T-cell (primary cell): ENCODE data around the gene TMEM174. TPM values are rescaled to one million over a fixed set of nuclear protein-coding genes. Genes with fewer than 3 reads are reported as not detected.
A peak's percentile ranks its signal among the peaks of the same experiment; 100 is the strongest.

ENCODE experiments used
- ATAC-seq, 4 experiments: fragments of 200-7000 bp in 3 of 4; fragments of 150-1000 bp in 1 of 4; cut with Tn5 transposase; replicated peaks in 1 of 4; 1 replicate in 3 of 4; 2 replicates in 1 of 4; pipeline ENCODE4 v1.10.0; 2021; ENCODE audit warnings: moderate library complexity in 3 of 4, mild to moderate bottlenecking in 2 of 4, moderate number of reproducible peaks in 1 of 4
- CTCF ChIA-PET, 2 donors: fragments of 300-600 bp; sonication (Branson Sonifier 250); formaldehyde crosslinking; loops; one replicate each; lab custom pipeline; 2022; ENCODE audit warnings: antibody characterized with exemption in 2 of 2; lab: Charles Lee
- POLR2A ChIA-PET, 2 donors: fragments of 300-600 bp; sonication (Branson Sonifier 250); formaldehyde crosslinking; loops; one replicate each; lab custom pipeline; 2022; ENCODE audit warnings: antibody characterized with exemption in 2 of 2; lab: Charles Lee
- DNase-seq, 35 experiments: peaks; one replicate each; pipeline versions ENCODE4 v3.0.0 to v3.0.0-alpha.2; 2013 to 2023
- H3K27ac ChIP-seq: one replicate; pipeline ENCODE4 v1.5.1; 2013; ENCODE audit warnings: low read length
- H3K27me3 ChIP-seq, 2 experiments: replicated peaks in 1 of 2; 1 replicate in 1 of 2; 2 replicates in 1 of 2; pipeline versions ENCODE4 v1.6.1 to v1.7.0; 2013; ENCODE audit warnings: low read length in 1 of 2, mixed read lengths in 1 of 2; ENCODE audit not compliant: control insufficient read depth in 2 of 2, insufficient read depth in 2 of 2; ENCODE audit errors: extremely low read depth in 1 of 2
- H3K36me3 ChIP-seq, 2 donors: 1 replicate in 1 of 2; 2 replicates in 1 of 2; pipeline versions ENCODE4 v1.6.1 to v1.7.0; 2013; ENCODE audit warnings: low read length in 1 of 2; ENCODE audit not compliant: control insufficient read depth in 2 of 2, insufficient read depth in 1 of 2; ENCODE audit errors: extremely low read depth in 1 of 2
- H3K4me1 ChIP-seq, 2 experiments: 1 replicate in 1 of 2; 2 replicates in 1 of 2; pipeline versions ENCODE4 v1.6.1 to v1.7.0; 2013; ENCODE audit warnings: low read length in 2 of 2, mixed read lengths in 1 of 2; ENCODE audit not compliant: insufficient read depth in 2 of 2, control insufficient read depth in 1 of 2; ENCODE audit errors: extremely low read depth in 1 of 2
- H3K4me3 ChIP-seq, 2 donors: 1 replicate in 1 of 2; 2 replicates in 1 of 2; pipeline versions ENCODE4 v1.5.1 to v1.7.0; 2013; ENCODE audit warnings: mild to moderate bottlenecking in 2 of 2, low read length in 1 of 2, moderate library complexity in 1 of 2; ENCODE audit not compliant: control insufficient read depth in 1 of 2; ENCODE audit errors: extremely low read depth in 1 of 2
- H3K9me3 ChIP-seq: 2 replicates; pipeline ENCODE4 v1.7.0; 2013
- H3K27ac Mint-ChIP-seq, 2 donors: one replicate each; pipeline ENCODE4 v1.8.0; 2020 to 2021; ENCODE audit warnings: mild to moderate bottlenecking in 2 of 2, mixed read lengths in 2 of 2
- H3K27me3 Mint-ChIP-seq, 2 donors: one replicate each; pipeline ENCODE4 v1.8.0; 2021 to 2022; ENCODE audit warnings: mixed read lengths in 2 of 2
- H3K36me3 Mint-ChIP-seq: one replicate; pipeline ENCODE4 v1.8.0; 2021; ENCODE audit warnings: mixed read lengths
- H3K4me1 Mint-ChIP-seq, 3 donors: one replicate each; pipeline ENCODE4 v1.8.0; 2020 to 2022; ENCODE audit warnings: mixed read lengths in 3 of 3, mild to moderate bottlenecking in 1 of 3
- H3K4me3 Mint-ChIP-seq, 3 donors: one replicate each; pipeline ENCODE4 v1.8.0; 2020 to 2022; ENCODE audit warnings: mild to moderate bottlenecking in 3 of 3, mixed read lengths in 3 of 3, moderate library complexity in 3 of 3
- H3K9me3 Mint-ChIP-seq, 3 donors: one replicate each; pipeline ENCODE4 v1.8.0; 2020 to 2022; ENCODE audit warnings: mixed read lengths in 3 of 3
- WGBS: methylation state at CpG from one replicate; pipeline ENCODE4 v1.1.5; 2013; ENCODE audit warnings: missing lambda C conversion rate; ENCODE audit not compliant: insufficient coverage; 5-methylcytosine and 5-hydroxymethylcytosine counted together
- total RNA-seq, 35 experiments: library from RNA in 6 of 35; stranded (reverse) in 6 of 35; fragments of 120-200 nt in 1 of 35; gene quantifications; one replicate each; pipeline versions ENCODE4 v1.2.1 to v1.2.4 and lab custom pipeline; 2013 to 2026

The TMEM174 gene
- total RNA-seq, 5 donors from 2014 or later (not counting 1 experiment from before 2014, with no cell fraction given), result not detected

DNA sequence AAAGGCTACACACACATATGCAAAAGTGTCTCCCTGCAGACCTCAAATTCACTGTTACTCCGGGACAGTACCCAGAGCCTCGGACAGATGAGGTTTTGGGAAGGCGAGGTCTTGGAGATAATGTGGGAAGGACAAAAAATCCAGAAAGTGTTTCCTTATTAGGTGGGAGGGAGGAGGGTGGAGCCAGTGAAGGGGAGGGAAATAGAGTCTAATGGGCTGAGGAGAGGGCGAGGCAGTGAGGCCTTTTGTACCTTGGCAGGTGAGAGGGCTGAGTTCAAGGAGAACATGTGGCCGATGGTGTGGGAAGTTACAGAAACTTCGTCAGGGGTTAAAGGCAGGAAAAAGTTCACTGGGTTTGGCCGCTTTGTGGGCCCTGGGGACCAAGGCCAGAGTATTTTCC, 22.1 kb upstream of the TMEM174 start:
- H3K4me1 Mint-ChIP-seq, result no peaks in the 10 kb centered on the region
- H3K4me3 ChIP-seq, result no peak overlapping the region
- no peaks in the 10 kb centered on the region for H3K4me1 ChIP-seq
- H3K27me3 Mint-ChIP-seq, result peaks cover 53 to 75% of the 10 kb centered on the region in 2 donors
- ChIA-PET CTCF (no interaction called here), POLR2A (interaction anchor here in 1 of 2 donors (0.8 kb wide), 1 partner anchor 19 kb away, joined by 4 read pairs; no protein-coding TSS in a partner anchor)
- H3K36me3 ChIP-seq, result no peaks in the 10 kb centered on the region
- H3K9me3 Mint-ChIP-seq, result no peaks in the 10 kb centered on the region
- ATAC-seq, result no peak
- H3K27ac Mint-ChIP-seq, result no peak overlapping the region
- H3K27me3 ChIP-seq, result peaks cover 17 to 33% of the 10 kb centered on the region in 2 experiments
- 86% methylated on average over 6 of the region's 7 CpGs for WGBS
- H3K27ac ChIP-seq, result no peak overlapping the region
- H3K36me3 Mint-ChIP-seq, result no peaks in the 10 kb centered on the region
- no peaks in the 10 kb centered on the region for H3K9me3 ChIP-seq
- no peak overlapping the region for H3K4me3 Mint-ChIP-seq
- DNase-seq, result no peak

DNA sequence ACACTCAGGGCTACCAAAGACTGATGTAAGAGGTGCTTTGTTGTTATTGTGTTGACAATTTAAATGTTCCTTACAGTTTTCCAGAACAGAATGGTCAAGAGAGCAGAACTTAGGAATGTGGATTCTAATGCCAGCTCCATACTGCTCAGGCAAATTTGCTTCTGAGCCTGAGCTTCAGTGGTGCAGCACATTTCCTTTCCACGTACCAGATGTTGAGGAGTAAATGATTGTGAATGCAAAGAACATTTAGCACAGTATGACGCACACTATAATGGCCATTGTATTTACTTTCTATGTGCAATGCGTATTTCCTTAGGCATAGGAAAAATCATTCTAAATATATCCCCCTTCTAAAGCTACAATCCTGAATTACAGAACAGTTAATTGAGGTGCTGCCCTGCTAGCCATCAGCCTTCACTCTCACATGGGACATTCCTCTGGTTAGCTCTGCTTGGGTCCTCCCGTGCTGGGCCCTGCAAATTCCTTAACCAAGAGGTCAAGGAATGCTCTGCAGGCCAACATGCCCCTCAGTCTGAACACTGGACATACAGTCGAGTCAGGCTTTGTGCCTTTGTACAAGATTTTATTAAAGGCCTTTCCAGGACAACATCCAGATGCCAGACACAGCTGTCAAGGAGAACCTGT, 21.1 kb upstream of the TMEM174 start:
- Mint-ChIP-seq H3K9me3 (no peaks in the 10 kb centered on the region), H3K4me3 (no peak overlapping the region), H3K27ac (no peak overlapping the region), H3K4me1 (no peaks in the 10 kb centered on the region), H3K36me3 (no peaks in the 10 kb centered on the region), H3K27me3 (peaks cover 56 to 75% of the 10 kb centered on the region in 2 donors)
- ATAC-seq, result no peak
- Histone ChIP-seq H3K27me3 (peaks cover 13 to 37% of the 10 kb centered on the region in 2 experiments), H3K27ac (no peak overlapping the region), H3K36me3 (no peaks in the 10 kb centered on the region), H3K4me1 (no peaks in the 10 kb centered on the region), H3K4me3 (no peak overlapping the region), H3K9me3 (no peaks in the 10 kb centered on the region)
- POLR2A ChIA-PET, result interaction anchor here in 1 of 2 donors (0.8 kb wide), 1 partner anchor 20 kb away, joined by 4 read pairs; no protein-coding TSS in a partner anchor
- no peak for DNase-seq
- CTCF ChIA-PET, result interaction anchor here in 1 of 2 donors (0.6 kb wide), 2 partner anchors 37 to 1771 kb away, joined by 3 to 6 read pairs; no protein-coding TSS in a partner anchor
- WGBS, result 75% methylated on average over 2 of the region's 5 CpGs

DNA sequence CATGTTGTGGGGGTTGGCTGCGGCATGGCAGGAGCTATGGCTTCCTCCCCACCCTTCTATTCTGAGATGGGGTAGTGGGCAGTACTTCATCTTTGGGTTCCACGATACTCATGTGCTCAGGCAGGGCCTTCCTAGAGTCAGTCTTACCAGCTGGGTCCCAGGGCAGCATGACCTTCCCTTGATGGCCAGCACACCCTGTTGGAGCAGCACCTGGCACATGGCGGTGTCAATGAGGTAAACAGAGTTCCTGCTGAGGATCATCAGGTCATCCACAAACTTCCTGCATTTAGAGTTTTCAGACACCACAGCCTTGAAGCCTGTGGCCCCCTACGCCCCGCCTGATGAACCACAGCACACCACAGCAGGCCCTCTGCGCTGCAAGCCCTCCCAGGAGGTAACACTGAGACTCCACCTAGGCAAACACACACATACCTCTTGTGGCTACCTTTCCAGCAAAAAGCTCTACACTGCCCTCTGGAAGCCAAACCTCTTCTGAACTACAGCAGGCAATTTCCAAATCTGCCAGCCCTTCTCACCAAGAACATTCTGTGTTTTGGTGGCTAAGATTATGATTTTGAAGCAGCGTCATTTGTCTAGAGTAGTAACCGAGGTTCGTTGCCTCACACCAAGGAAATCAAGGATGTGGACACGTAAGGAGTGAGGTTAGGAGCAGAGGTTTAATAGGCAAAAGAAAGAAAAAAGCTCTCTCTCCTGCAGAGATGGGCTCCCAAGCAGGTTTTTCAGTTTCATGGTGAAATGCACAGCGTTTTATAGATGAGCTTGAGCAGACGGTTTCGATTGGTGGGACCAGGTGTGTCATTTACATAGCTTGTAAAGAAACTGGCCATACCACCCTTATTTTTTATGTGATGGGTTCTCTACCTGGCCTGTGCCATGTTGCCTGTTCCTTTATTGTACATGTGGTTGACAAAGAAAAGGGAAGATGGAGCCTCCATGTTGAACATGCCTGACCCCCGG, 20.3 kb upstream of the TMEM174 start:
- Histone ChIP-seq H3K27me3 (peaks cover 15 to 43% of the 10 kb centered on the region in 2 experiments), H3K27ac (no peak overlapping the region), H3K4me3 (no peak overlapping the region), H3K4me1 (no peaks in the 10 kb centered on the region), H3K9me3 (no peaks in the 10 kb centered on the region), H3K36me3 (no peaks in the 10 kb centered on the region)
- Mint-ChIP-seq H3K4me1 (peaks cover 0 to under 1% (median 0%) of the 10 kb centered on the region in 3 donors), H3K9me3 (no peaks in the 10 kb centered on the region), H3K4me3 (no peak overlapping the region), H3K27me3 (peaks cover 60 to 72% of the 10 kb centered on the region in 2 donors), H3K27ac (no peak overlapping the region), H3K36me3 (no peaks in the 10 kb centered on the region)
- ChIA-PET CTCF (no interaction called here), POLR2A (interaction anchor here in 1 of 2 donors (0.6 kb wide), 1 partner anchor 307 kb away, joined by 8 read pairs; no protein-coding TSS in a partner anchor)
- 70% methylated on average over 6 of the region's 14 CpGs for WGBS
- ATAC-seq (no peak), DNase-seq (no peak)

GRCh38 chr5:73153513-73153912, 19.5 kb upstream of the TMEM174 start:
- H3K27me3 ChIP-seq, result peaks cover 15 to 51% of the 10 kb centered on the region in 2 experiments
- DNase-seq, result no peak
- no peaks in the 10 kb centered on the region for H3K36me3 ChIP-seq
- Mint-ChIP-seq H3K9me3 (no peaks in the 10 kb centered on the region), H3K27me3 (peaks cover 68 to 77% of the 10 kb centered on the region in 2 donors), H3K36me3 (no peaks in the 10 kb centered on the region), H3K4me1 (peaks cover 0 to 9% (median 7%) of the 10 kb centered on the region in 3 donors), H3K27ac (no peak overlapping the region), H3K4me3 (no peak overlapping the region)
- no peak for ATAC-seq
- H3K27ac ChIP-seq, result no peak overlapping the region
- H3K4me1 ChIP-seq, result peaks cover 0 to 3% of the 10 kb centered on the region in 2 experiments
- no peaks in the 10 kb centered on the region for H3K9me3 ChIP-seq
- 59% methylated on average over 7 of the region's 7 CpGs for WGBS
- ChIA-PET POLR2A (interaction anchor here in 1 of 2 donors (0.5 kb wide), 1 partner anchor 181 kb away, joined by 7 read pairs; no protein-coding TSS in a partner anchor), CTCF (no interaction called here)
- no peak overlapping the region for H3K4me3 ChIP-seq

DNA sequence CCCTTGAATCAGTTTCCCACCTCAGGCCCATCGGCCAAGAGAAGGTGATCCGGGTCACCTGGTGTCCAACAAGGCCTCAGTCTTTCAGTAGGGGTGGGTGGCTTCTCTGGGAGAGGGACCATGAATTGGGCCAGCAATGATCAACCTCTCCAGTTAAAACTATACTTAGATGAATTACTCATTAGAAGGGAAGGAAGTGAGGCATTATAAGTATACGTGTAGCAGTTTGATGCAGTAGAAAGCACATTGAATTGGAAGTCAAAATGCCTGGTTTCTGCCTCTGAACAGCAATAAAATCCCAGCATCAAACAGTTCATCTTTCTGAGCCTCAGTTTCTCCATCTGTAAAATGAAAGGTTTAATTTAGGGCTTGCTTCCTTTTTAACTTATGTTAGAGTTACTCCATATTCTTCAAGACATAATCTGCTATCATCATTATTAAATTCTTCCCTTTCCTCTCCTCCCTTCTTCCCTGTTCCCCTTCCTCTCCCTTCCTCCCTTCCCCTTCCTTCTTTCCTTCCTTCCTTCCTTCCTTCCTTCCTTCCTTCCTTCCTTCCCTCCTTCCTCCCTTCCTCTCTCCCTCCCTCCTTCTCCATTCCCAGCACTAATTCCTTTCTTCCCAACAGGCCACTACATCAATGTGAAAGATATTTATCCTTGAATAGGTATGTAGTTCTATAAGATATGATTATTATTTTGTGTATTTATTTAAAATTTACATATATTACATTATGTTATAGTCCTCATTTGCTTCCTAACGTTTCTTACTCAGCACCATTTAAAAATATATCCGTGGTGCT, 18.6 kb upstream of the TMEM174 start:
- POLR2A ChIA-PET, result no interaction called here
- H3K27ac ChIP-seq, result no peak overlapping the region
- Mint-ChIP-seq H3K9me3 (no peaks in the 10 kb centered on the region), H3K27ac (peak overlapping the region in 1 of 2 donors; percentile 23), H3K4me3 (no peak overlapping the region), H3K4me1 (peaks cover 5 to 15% (median 14%) of the 10 kb centered on the region in 3 donors), H3K36me3 (no peaks in the 10 kb centered on the region), H3K27me3 (peaks cover 74% of the 10 kb centered on the region in 2 donors)
- no peaks in the 10 kb centered on the region for H3K36me3 ChIP-seq
- DNase-seq (no peak), ATAC-seq (no peak)
- no peak overlapping the region for H3K4me3 ChIP-seq
- no CpG with 5 or more reads among the region's 5 CpGs for WGBS
- no peaks in the 10 kb centered on the region for H3K9me3 ChIP-seq
- H3K27me3 ChIP-seq, result peaks cover 15 to 59% of the 10 kb centered on the region in 2 experiments
- CTCF ChIA-PET, result no interaction called here
- H3K4me1 ChIP-seq, result peaks cover 5 to 11% of the 10 kb centered on the region in 2 experiments
